WTC11 (cell line): ENCODE measurements around the gene CLK1. TPM values are rescaled to one million over a fixed set of nuclear protein-coding genes. Genes with fewer than 3 reads are reported as not detected.

ENCODE experiments used
- ATAC-seq: fragments of 200-7000 bp; cut with Tn5 transposase; 2 replicates; pipeline ENCODE4 v1.10.0; 2021; ENCODE audit warnings: mild to moderate bottlenecking, moderate library complexity
- CTCF ChIA-PET: fragments of 300-600 bp; sonication (Branson Sonifier 250); formaldehyde crosslinking; loops from one replicate; lab custom pipeline; 2021; ENCODE audit warnings: antibody characterized with exemption; lab: Charles Lee
- POLR2A ChIA-PET: fragments of 350-600 bp; sonication (Branson Sonifier 250); formaldehyde crosslinking; loops from one replicate; lab custom pipeline; 2021; ENCODE audit warnings: antibody characterized with exemption; lab: Charles Lee
- DNase-seq: peaks from one replicate; pipeline ENCODE4 v3.0.0; 2021; ENCODE audit warnings: low spot score
- H3K27ac Mint-ChIP-seq: 2 replicates; pipeline ENCODE4 v1.8.0; 2021; ENCODE audit warnings: mixed read lengths
- H3K27me3 Mint-ChIP-seq: 2 replicates; pipeline ENCODE4 v1.8.0; 2021; ENCODE audit warnings: low read depth, mild to moderate bottlenecking, moderate library complexity, mixed read lengths
- H3K36me3 Mint-ChIP-seq: 2 replicates; pipeline ENCODE4 v1.8.0; 2021; ENCODE audit warnings: mixed read lengths
- H3K4me1 Mint-ChIP-seq: 2 replicates; pipeline ENCODE4 v1.8.0; 2022; ENCODE audit warnings: mixed read lengths
- H3K4me3 Mint-ChIP-seq: 2 replicates; pipeline ENCODE4 v1.8.0; 2021; ENCODE audit warnings: mild to moderate bottlenecking, moderate library complexity, mixed read lengths
- H3K9me3 Mint-ChIP-seq: 2 replicates; pipeline ENCODE4 v1.8.0; 2021; ENCODE audit warnings: mixed read lengths
- CREB1 ChIP-seq: sonication (generic); formaldehyde crosslinking; IDR thresholded peaks from 2 replicates; pipeline ENCODE4 v1.8.0; 2023; ENCODE audit warnings: mild to moderate bottlenecking, missing genetic modification reagents
- CREM ChIP-seq: sonication (generic); formaldehyde crosslinking; IDR thresholded peaks from 2 replicates; pipeline ENCODE4 v1.8.1; 2022; ENCODE audit warnings: mild to moderate bottlenecking, missing genetic modification reagents, moderate library complexity
- E2F4 ChIP-seq: sonication (generic); formaldehyde crosslinking; IDR thresholded peaks from 2 replicates; pipeline ENCODE4 v1.8.1; 2022; ENCODE audit warnings: low read depth, mild to moderate bottlenecking, moderate library complexity, missing genetic modification reagents, borderline replicate concordance
- E2F5 ChIP-seq: sonication (generic); formaldehyde crosslinking; IDR thresholded peaks from 2 replicates; pipeline ENCODE4 v1.8.1; 2022; ENCODE audit warnings: mild to moderate bottlenecking, moderate library complexity, missing genetic modification reagents
- EMX1 ChIP-seq: fragments of 250-450 bp; sonication (Bioruptor Pico); IDR thresholded peaks from 2 replicates; pipeline ENCODE4 v1.8.0; 2021; ENCODE audit warnings: mild to moderate bottlenecking
- ETV6 ChIP-seq: sonication (generic); formaldehyde crosslinking; IDR thresholded peaks from 2 replicates; pipeline ENCODE4 v1.8.1; 2022; ENCODE audit warnings: mild to moderate bottlenecking, missing genetic modification reagents
- FOXP1 ChIP-seq: sonication (generic); formaldehyde crosslinking; IDR thresholded peaks from 2 replicates; pipeline ENCODE4 v1.8.0; 2022; ENCODE audit warnings: missing genetic modification reagents, mild to moderate bottlenecking, moderate library complexity, borderline replicate concordance
- GTF2I ChIP-seq: fragments of 250-450 bp; sonication (Bioruptor Pico); conservative IDR thresholded peaks from 2 replicates; pipeline ENCODE4 v1.4.0; 2021; ENCODE audit warnings: mild to moderate bottlenecking
- HMGXB4 ChIP-seq: sonication (generic); formaldehyde crosslinking; IDR thresholded peaks from 2 replicates; pipeline ENCODE4 v1.8.1; 2023; ENCODE audit warnings: mild to moderate bottlenecking, moderate library complexity, missing genetic modification reagents
- JUN ChIP-seq: sonication (generic); formaldehyde crosslinking; IDR thresholded peaks from 2 replicates; pipeline ENCODE4 v1.8.0; 2023; ENCODE audit warnings: mild to moderate bottlenecking, missing genetic modification reagents
- KAT7 ChIP-seq: sonication (generic); formaldehyde crosslinking; IDR thresholded peaks from 2 replicates; pipeline ENCODE4 v1.8.1; 2023; ENCODE audit warnings: missing genetic modification reagents, mild to moderate bottlenecking, borderline replicate concordance
- NFATC4 ChIP-seq: fragments of 250-450 bp; sonication (Bioruptor Pico); IDR thresholded peaks from 2 replicates; pipeline ENCODE4 v1.9.0; 2021; ENCODE audit warnings: mild to moderate bottlenecking
- NFYB ChIP-seq: sonication (generic); formaldehyde crosslinking; conservative IDR thresholded peaks from 2 replicates; pipeline ENCODE4 v1.8.0; 2022; ENCODE audit warnings: low read depth, missing genetic modification reagents
- NR2C2 ChIP-seq: sonication (generic); formaldehyde crosslinking; IDR thresholded peaks from 2 replicates; pipeline ENCODE4 v1.8.0; 2022; ENCODE audit warnings: mild to moderate bottlenecking, missing genetic modification reagents
- SMAD3 ChIP-seq: sonication (generic); formaldehyde crosslinking; IDR thresholded peaks from 2 replicates; pipeline ENCODE4 v1.8.0; 2022; ENCODE audit warnings: missing genetic modification reagents, mild to moderate bottlenecking, borderline replicate concordance
- SOX15 ChIP-seq: fragments of 250-450 bp; sonication (Bioruptor Pico); IDR thresholded peaks from 2 replicates; pipeline ENCODE4 v1.9.0; 2021; ENCODE audit warnings: mild to moderate bottlenecking
- ZBTB21 ChIP-seq: sonication (generic); formaldehyde crosslinking; IDR thresholded peaks from 2 replicates; pipeline ENCODE4 v1.8.1; 2023; ENCODE audit warnings: mild to moderate bottlenecking, missing genetic modification reagents, borderline replicate concordance
- ZNF121 ChIP-seq: sonication (generic); formaldehyde crosslinking; IDR thresholded peaks from 2 replicates; pipeline ENCODE4 v1.8.0; 2023; ENCODE audit warnings: missing genetic modification reagents
- ZNF263 ChIP-seq: sonication (generic); formaldehyde crosslinking; IDR thresholded peaks from 2 replicates; pipeline ENCODE4 v1.8.1; 2022; ENCODE audit warnings: low read depth, mild to moderate bottlenecking, moderate library complexity, missing genetic modification reagents
- ZNF396 ChIP-seq: fragments of 250-450 bp; sonication (Bioruptor Pico); IDR thresholded peaks from 2 replicates; pipeline ENCODE4 v1.8.0; 2021; ENCODE audit warnings: mild to moderate bottlenecking, moderate library complexity, borderline replicate concordance
- ZNF512 ChIP-seq: sonication (generic); formaldehyde crosslinking; IDR thresholded peaks from 2 replicates; pipeline ENCODE4 v1.8.1; 2022; ENCODE audit warnings: missing genetic modification reagents, borderline replicate concordance
- ZNF532 ChIP-seq: fragments of 250-450 bp; sonication (Bioruptor Pico); IDR thresholded peaks from 2 replicates; pipeline ENCODE4 v1.9.0; 2021; ENCODE audit warnings: mild to moderate bottlenecking, borderline replicate concordance
- ZNF671 ChIP-seq: fragments of 250-450 bp; sonication (Bioruptor Pico); IDR thresholded peaks from 2 replicates; pipeline ENCODE4 v1.8.0; 2021; ENCODE audit warnings: mild to moderate bottlenecking
- total RNA-seq: library from RNA; stranded (reverse); gene quantifications from 3 replicates; pipeline ENCODE4 v1.2.3, GENCODE V29; 2021

CLK1 gene
- total RNA-seq, 1 experiment from 2014 or later, result 25.5 TPM

GRCh38 chr2:200850512-200851256, 13.8 kb downstream of the CLK1 start:
- peaks cover 42% of the 10 kb centered on the region for H3K36me3 Mint-ChIP-seq
- ATAC-seq, result no peak
- H3K4me1 Mint-ChIP-seq, result no peaks in the 10 kb centered on the region
- peak overlapping the region; percentile 44 for H3K27ac Mint-ChIP-seq
- no peak for DNase-seq
- ChIA-PET CTCF (interaction anchor here (0.7 to 1.2 kb wide), 2 partner anchors 63 to 137 kb away, joined by 4 to 7 read pairs; no protein-coding TSS in a partner anchor), POLR2A (interaction anchor here (0.6 kb wide), 1 partner anchor 32 kb away, joined by 3 read pairs; no protein-coding TSS in a partner anchor)
- TF ChIP-seq FOXP1 (CRISPR knock-in tag), result no peak
- no peak for TF ChIP-seq NR2C2 (CRISPR knock-in tag)
- TF ChIP-seq E2F4 (CRISPR knock-in tag), result no peak
- no peak for TF ChIP-seq ZNF121 (CRISPR knock-in tag)
- no peak for TF ChIP-seq E2F5 (CRISPR knock-in tag)
- no peak for TF ChIP-seq KAT7 (CRISPR knock-in tag)
- H3K4me3 Mint-ChIP-seq, result no peak overlapping the region
- no peaks in the 10 kb centered on the region for H3K27me3 Mint-ChIP-seq
- no peaks in the 10 kb centered on the region for H3K9me3 Mint-ChIP-seq

GRCh38 chr2:200847939-200848338, 16.5 kb downstream of the CLK1 start:
- H3K27ac Mint-ChIP-seq, result no peak overlapping the region
- ATAC-seq (no peak), DNase-seq (no peak)
- TF ChIP-seq NFYB (CRISPR knock-in tag) (no peak), ZNF512 (CRISPR knock-in tag) (0 out of 2 replicates have a peak, but pooled peaks have one; percentile 58), ZNF532 (CRISPR knock-in tag) (no peak), CREM (CRISPR knock-in tag) (no peak), ZNF671 (CRISPR knock-in tag) (no peak), CREB1 (no peak)
- no peaks in the 10 kb centered on the region for H3K27me3 Mint-ChIP-seq
- POLR2A ChIA-PET, result interaction anchor here (1.9 kb wide), 1 partner anchor 16 kb away, joined by 9 read pairs; the partner anchor contains the start of gene CLK1
- CTCF ChIA-PET, result no interaction called here
- H3K36me3 Mint-ChIP-seq, result peaks cover 17% of the 10 kb centered on the region
- no peaks in the 10 kb centered on the region for H3K9me3 Mint-ChIP-seq
- no peaks in the 10 kb centered on the region for H3K4me1 Mint-ChIP-seq
- no peak overlapping the region for H3K4me3 Mint-ChIP-seq

GRCh38 chr2:200847269-200847668, 17.2 kb downstream of the CLK1 start:
- Mint-ChIP-seq H3K27me3 (no peaks in the 10 kb centered on the region), H3K4me1 (no peaks in the 10 kb centered on the region), H3K9me3 (no peaks in the 10 kb centered on the region), H3K36me3 (peaks cover 11% of the 10 kb centered on the region), H3K27ac (no peak overlapping the region), H3K4me3 (no peak overlapping the region)
- DNase-seq (no peak), ATAC-seq (no peak)
- CTCF ChIA-PET, result no interaction called here
- POLR2A ChIA-PET, result no interaction called here
- TF ChIP-seq HMGXB4 (CRISPR knock-in tag), result no peak
- TF ChIP-seq NFATC4 (CRISPR knock-in tag), result no peak
- TF ChIP-seq JUN, result no peak
- no peak for TF ChIP-seq ETV6 (CRISPR knock-in tag)
- no peak for TF ChIP-seq SMAD3 (CRISPR knock-in tag)
- no peak for TF ChIP-seq EMX1 (CRISPR knock-in tag)
- no peak for TF ChIP-seq GTF2I
- TF ChIP-seq ZBTB21 (CRISPR knock-in tag), result no peak
- no peak for TF ChIP-seq ZNF396 (CRISPR knock-in tag)
- no peak for TF ChIP-seq SOX15
- TF ChIP-seq ZNF263 (CRISPR knock-in tag), result no peak
